ENCODE measurements around the gene IL7R. TPM values are rescaled to one million over a fixed set of nuclear protein-coding genes. Genes with fewer than 3 reads are reported as not detected.

Gene IL7R
- total and polyA plus RNA-seq, 10 of the 15 experiments (the other 5 are each of a cell fraction or from before 2014, with no cell fraction given) = 0.40 to 21.1 (median 0.85) TPM

DNA sequence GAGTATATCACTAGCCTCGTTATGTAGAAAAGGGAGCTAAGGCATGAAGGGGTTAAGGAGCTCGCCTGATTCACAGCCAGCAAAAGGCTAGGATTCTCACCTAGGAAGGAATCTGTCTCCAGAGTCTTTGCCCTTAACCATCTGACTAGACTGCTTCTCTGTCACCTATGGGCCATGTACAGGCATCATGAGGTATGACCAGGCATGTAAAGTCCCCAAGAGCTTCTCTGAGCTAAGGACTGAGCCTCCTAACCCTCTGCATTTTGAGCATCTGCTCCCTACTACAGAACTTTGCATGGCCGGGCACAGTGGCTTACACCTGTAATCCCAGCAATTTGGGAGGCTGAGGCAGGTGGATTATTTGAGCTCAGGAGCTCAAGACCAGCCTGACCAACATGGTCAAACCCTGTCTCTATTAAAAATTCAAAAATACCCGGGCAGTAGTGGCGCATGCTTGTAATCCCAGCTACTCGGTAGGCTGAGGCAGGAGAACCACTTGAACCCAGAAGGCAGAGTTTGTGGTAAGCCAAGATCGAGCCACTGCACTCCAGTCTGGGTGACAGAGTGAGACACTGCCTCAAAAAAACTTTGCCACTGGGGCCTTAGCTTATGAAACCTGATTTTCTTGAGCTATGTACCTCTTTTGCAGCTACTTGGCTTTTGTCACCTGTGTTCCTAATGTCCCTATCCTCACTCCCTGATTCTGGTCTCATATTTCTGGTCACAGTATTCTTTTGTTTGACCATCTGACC, 33.2 kb upstream of the IL7R start:
- RAD21 ChIA-PET (ENCODE audit: unreplicated experiment) = interaction anchor here (0.7 to 2.2 kb wide), 5 partner anchors 11 to 101 kb away, joined by 3 to 5 read pairs (median 3); no protein-coding TSS in a partner anchor
- intact Hi-C loops (cut with micrococcal nuclease; ENCODE audit: unreplicated experiment) = no loop called here
- no peaks in the 10 kb centered on the region for H4K20me1 ChIP-seq (ENCODE audit: control insufficient read depth, insufficient read depth)
- POLR2A ChIA-PET = interaction anchor here (1.1 to 2.3 kb wide), 2 partner anchors 10 to 19 kb away, joined by 4 to 7 read pairs; no protein-coding TSS in a partner anchor
- H3K27me3 ChIP-seq (replicated peaks in 1 of 2; ENCODE audit: control insufficient read depth in 2 of 2, insufficient read depth in 2 of 2, low read length in 1 of 2) = no peaks in the 10 kb centered on the region
- no peak overlapping the region for H3K9ac ChIP-seq (ENCODE audit: control insufficient read depth, insufficient read depth, low read length)
- DNase-seq (ENCODE audit: low read depth, low spot score) (no peak), FAIRE-seq (no peak), ATAC-seq (no peak)
- no TSS peak for BruUV-seq (replicated peaks)
- H3K4me3 ChIP-seq = no peak overlapping the region
- no peaks in the 10 kb centered on the region for H3K9me3 ChIP-seq (replicated peaks; ENCODE audit: control insufficient read depth, insufficient read depth, low read length)
- no peaks in the 10 kb centered on the region for H3K79me2 ChIP-seq (ENCODE audit: control insufficient read depth, insufficient read depth, low read length)
- TF ChIP-seq MLLT1 (IDR thresholded peaks at IDR 0.05) (no peak), ZNF207 (IDR thresholded peaks at IDR 0.05; ENCODE audit: borderline replicate concordance) (no peak)
- SMC1A ChIA-PET (ENCODE audit: uncharacterized antibody, unreplicated experiment) = interaction anchor here (0.7 to 5.9 kb wide), 9 partner anchors 8 to 57 kb away, joined by 3 to 29 read pairs (median 4); no protein-coding TSS in a partner anchor
- CTCF ChIA-PET = interaction anchor here (1.0 to 5.0 kb wide), 8 partner anchors 9 to 124 kb away, joined by 3 to 21 read pairs (median 3); no protein-coding TSS in a partner anchor
- no peak overlapping the region for H3K4me2 ChIP-seq (ENCODE audit: control insufficient read depth, insufficient read depth)
- in situ Hi-C loops (cut with MboI) = no loop called here
- H2AFZ ChIP-seq (ENCODE audit: control insufficient read depth, low read depth, low read length) = no peak overlapping the region
- no peaks in the 10 kb centered on the region for H3K36me3 ChIP-seq (ENCODE audit: control insufficient read depth in 2 of 2, insufficient read depth in 2 of 2, low read length in 1 of 2)
- WGBS (ENCODE audit: insufficient coverage, insufficient replicate concordance, low lambda C conversion rate, missing lambda C conversion rate) = 33% methylated on average over 7 of the region's 7 CpGs
- no peak overlapping the region for H3K27ac ChIP-seq (ENCODE audit: control insufficient read depth, insufficient read depth)
- no peaks in the 10 kb centered on the region for H3K4me1 ChIP-seq (ENCODE audit: control insufficient read depth, insufficient read depth, low read length)

DNA sequence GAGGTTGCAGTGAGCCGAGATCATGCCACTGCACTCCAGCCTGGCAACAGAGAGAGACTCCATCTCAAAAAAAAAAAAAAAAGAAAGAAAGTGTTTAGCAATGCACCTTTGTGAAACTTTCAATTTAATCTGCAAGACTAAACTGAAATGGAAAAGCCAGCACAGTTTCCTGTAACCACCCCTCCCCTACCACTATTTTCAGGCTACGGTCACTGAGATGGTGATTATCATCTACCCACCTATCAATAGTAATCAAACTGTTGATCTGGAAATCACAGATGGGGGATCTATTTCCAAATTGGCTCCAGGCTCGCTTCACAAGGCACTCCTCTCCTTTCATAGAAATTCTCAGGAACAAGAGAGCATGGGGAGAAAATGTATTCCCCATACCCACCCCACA, 30.6 kb upstream of the IL7R start:
- no peaks in the 10 kb centered on the region; a peak in 1 of 4 replicates for H3K27me3 ChIP-seq (replicated peaks in 1 of 2; ENCODE audit: control insufficient read depth in 2 of 2, insufficient read depth in 2 of 2, low read length in 1 of 2)
- no TSS peak for BruUV-seq (replicated peaks)
- H3K9me3 ChIP-seq (replicated peaks; ENCODE audit: control insufficient read depth, insufficient read depth, low read length) = no peaks in the 10 kb centered on the region
- SMC1A ChIA-PET (ENCODE audit: uncharacterized antibody, unreplicated experiment) = interaction anchor here (1.4 kb wide), 1 partner anchor 13 kb away, joined by 5 read pairs; no protein-coding TSS in a partner anchor
- RAD21 ChIA-PET (ENCODE audit: unreplicated experiment) = no interaction called here
- no peak for ATAC-seq
- intact Hi-C loops (cut with micrococcal nuclease; ENCODE audit: unreplicated experiment) = no loop called here
- no peak for TF ChIP-seq STAT3 (IDR thresholded peaks at IDR 0.05; ENCODE audit: low read depth, low read length)
- no peak for DNase-seq (ENCODE audit: low read depth, low spot score)
- H3K4me2 ChIP-seq (ENCODE audit: control insufficient read depth, insufficient read depth) = no peak overlapping the region
- in situ Hi-C loops (cut with MboI) = no loop called here
- CTCF ChIA-PET = interaction anchor here (1.2 kb wide), 1 partner anchor 98 kb away, joined by 3 read pairs; no protein-coding TSS in a partner anchor
- 39% methylated on average over 3 of the region's 3 CpGs for WGBS (ENCODE audit: insufficient coverage, insufficient replicate concordance, low lambda C conversion rate, missing lambda C conversion rate)
- H2AFZ ChIP-seq (ENCODE audit: control insufficient read depth, low read depth, low read length) = no peak overlapping the region
- no peaks in the 10 kb centered on the region for H3K36me3 ChIP-seq (ENCODE audit: control insufficient read depth in 2 of 2, insufficient read depth in 2 of 2, low read length in 1 of 2)
- no peak overlapping the region for H3K4me3 ChIP-seq
- no peak overlapping the region for H3K27ac ChIP-seq (ENCODE audit: control insufficient read depth, insufficient read depth)
- no peaks in the 10 kb centered on the region for H4K20me1 ChIP-seq (ENCODE audit: control insufficient read depth, insufficient read depth)
- FAIRE-seq = no peak
- H3K9ac ChIP-seq (ENCODE audit: control insufficient read depth, insufficient read depth, low read length) = no peak overlapping the region
- H3K4me1 ChIP-seq (ENCODE audit: control insufficient read depth, insufficient read depth, low read length) = no peaks in the 10 kb centered on the region
- POLR2A ChIA-PET = interaction anchor here (0.7 kb wide), 1 partner anchor 28 kb away, joined by 5 read pairs; no protein-coding TSS in a partner anchor
- no peaks in the 10 kb centered on the region for H3K79me2 ChIP-seq (ENCODE audit: control insufficient read depth, insufficient read depth, low read length)

Measured in GM12878 (cell line).